Bronchial epithelial cell (primary cell): ENCODE measurements around the gene DNTTIP2. TPM values are rescaled to one million over a fixed set of nuclear protein-coding genes. Genes with fewer than 3 reads are reported as not detected.

Source experiments
- DNase-seq: peaks from one replicate; pipeline ENCODE4 v3.0.0-alpha.2; 2010; ENCODE audit warnings: low read depth
- FAIRE-seq: peaks from 2 replicates; lab custom pipeline; 2011; peaks lifted over from hg19 to GRCh38; lab: Jason Lieb, UNC
- H3K27me3 ChIP-seq: 2 replicates; pipeline ENCODE4 v1.5.1; 2011; ENCODE audit warnings: low read length; ENCODE audit not compliant: control insufficient read depth, insufficient read depth
- H3K36me3 ChIP-seq: 2 replicates; pipeline ENCODE4 v1.5.1; 2011; ENCODE audit warnings: low read length; ENCODE audit not compliant: control insufficient read depth, insufficient read depth
- H3K4me3 ChIP-seq: 2 replicates; pipeline ENCODE4 v1.5.1; 2011; ENCODE audit warnings: mild to moderate bottlenecking, low read depth, low read length, control low read depth
- CTCF ChIP-seq: IDR thresholded peaks from 2 replicates; pipeline ENCODE4 v1.5.1; 2011; ENCODE audit warnings: mild to moderate bottlenecking, moderate library complexity, low read length, control low read depth, inconsistent platforms; ENCODE audit not compliant: insufficient read depth, severe bottlenecking
- total RNA-seq: library from RNA; depleted of rRNA; stranded (reverse); fragments of >200 nt; gene quantifications from 2 replicates; pipeline ENCODE4 v1.2.1, GENCODE V29; 2014

DNTTIP2 gene
- total RNA-seq, 1 donor from 2014 or later = 24.5 TPM

- DNase-seq (no peak), FAIRE-seq (no peak)
- Histone ChIP-seq H3K27me3 (no peaks in the 10 kb centered on the region), H3K36me3 (no peaks in the 10 kb centered on the region), H3K4me3 (no peak overlapping the region)
- no peak for TF ChIP-seq CTCF
Observed at GRCh38 chr1:93905051-93905450, 26.0 kb upstream of the DNTTIP2 start.

GRCh38 chr1:93904228-93904627 is 25.2 kb upstream of the DNTTIP2 start:
- Histone ChIP-seq H3K4me3 (no peak overlapping the region), H3K36me3 (peaks cover 1% of the 10 kb centered on the region), H3K27me3 (no peaks in the 10 kb centered on the region)
- DNase-seq (no peak), FAIRE-seq (no peak)
- no peak for TF ChIP-seq CTCF

- no peak overlapping the region for H3K4me3 ChIP-seq
- peaks cover 6% of the 10 kb centered on the region for H3K36me3 ChIP-seq
- H3K27me3 ChIP-seq = no peaks in the 10 kb centered on the region
- TF ChIP-seq CTCF = no peak
- no peak for FAIRE-seq
- DNase-seq = no peak
Observed at GRCh38 chr1:93900723-93901504, 21.9 kb upstream of the DNTTIP2 start.

- peaks cover 6% of the 10 kb centered on the region for H3K36me3 ChIP-seq
- H3K27me3 ChIP-seq = no peaks in the 10 kb centered on the region
- no peak overlapping the region for H3K4me3 ChIP-seq
- no peak for FAIRE-seq
- no peak for DNase-seq
- TF ChIP-seq CTCF = no peak
Observed at GRCh38 chr1:93899543-93900207, 20.7 kb upstream of the DNTTIP2 start.

- no peak for TF ChIP-seq CTCF
- DNase-seq (no peak), FAIRE-seq (no peak)
- Histone ChIP-seq H3K27me3 (no peaks in the 10 kb centered on the region), H3K4me3 (no peak overlapping the region), H3K36me3 (peaks cover 4% of the 10 kb centered on the region)
Observed at GRCh38 chr1:93888900-93889299, 9.9 kb upstream of the DNTTIP2 start.
